ENCODE data around the gene CCSER1. TPM values are rescaled to one million over a fixed set of nuclear protein-coding genes. Genes with fewer than 3 reads are reported as not detected.
"Not testable (repeated sequence)": the region's sequence is repeated elsewhere in the genome, so short reads cannot be mapped to it uniquely, and the experiment has no call there.

CCSER1 gene
- polyA plus RNA-seq, 1 donor from 2014 or later = 20.8 TPM

- H3F3A ChIP-seq (ENCODE audit: insufficient read depth, low read length, poor library complexity, severe bottlenecking) = no peaks in the 10 kb centered on the region
- H3K27ac ChIP-seq (ENCODE audit: low read length) = no peak overlapping the region
- H3K27me3 ChIP-seq (ENCODE audit: insufficient read depth, low read depth, low read length) = no peaks in the 10 kb centered on the region
- no peak overlapping the region for H3K4me2 ChIP-seq (ENCODE audit: low read length)
- H2AFZ ChIP-seq (ENCODE audit: low read depth, low read length) = no peak overlapping the region
- H3K79me2 ChIP-seq (replicated peaks; ENCODE audit: insufficient read depth, low read length) = no peaks in the 10 kb centered on the region
- H3K9me2 ChIP-seq (ENCODE audit: insufficient read depth, low read length) = no peaks in the 10 kb centered on the region
- no peak overlapping the region for H3K9ac ChIP-seq (ENCODE audit: low read length)
- no peaks in the 10 kb centered on the region for H3K36me3 ChIP-seq (ENCODE audit: insufficient read depth, low read length)
- H3K9me3 ChIP-seq (ENCODE audit: low read length) = no peaks in the 10 kb centered on the region
- no peaks in the 10 kb centered on the region for H4K20me1 ChIP-seq (ENCODE audit: insufficient read depth)
- no peak for TF ChIP-seq MXI1 (conservative IDR thresholded peaks at IDR 0.05; ENCODE audit: poor library complexity, severe bottlenecking)
- TF ChIP-seq, protein P1, sequence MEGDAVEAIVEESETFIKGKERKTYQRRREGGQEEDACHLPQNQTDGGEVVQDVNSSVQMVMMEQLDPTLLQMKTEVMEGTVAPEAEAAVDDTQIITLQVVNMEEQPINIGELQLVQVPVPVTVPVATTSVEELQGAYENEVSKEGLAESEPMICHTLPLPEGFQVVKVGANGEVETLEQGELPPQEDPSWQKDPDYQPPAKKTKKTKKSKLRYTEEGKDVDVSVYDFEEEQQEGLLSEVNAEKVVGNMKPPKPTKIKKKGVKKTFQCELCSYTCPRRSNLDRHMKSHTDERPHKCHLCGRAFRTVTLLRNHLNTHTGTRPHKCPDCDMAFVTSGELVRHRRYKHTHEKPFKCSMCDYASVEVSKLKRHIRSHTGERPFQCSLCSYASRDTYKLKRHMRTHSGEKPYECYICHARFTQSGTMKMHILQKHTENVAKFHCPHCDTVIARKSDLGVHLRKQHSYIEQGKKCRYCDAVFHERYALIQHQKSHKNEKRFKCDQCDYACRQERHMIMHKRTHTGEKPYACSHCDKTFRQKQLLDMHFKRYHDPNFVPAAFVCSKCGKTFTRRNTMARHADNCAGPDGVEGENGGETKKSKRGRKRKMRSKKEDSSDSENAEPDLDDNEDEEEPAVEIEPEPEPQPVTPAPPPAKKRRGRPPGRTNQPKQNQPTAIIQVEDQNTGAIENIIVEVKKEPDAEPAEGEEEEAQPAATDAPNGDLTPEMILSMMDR (IDR thresholded peaks at IDR 0.05; ENCODE audit: poor library complexity, severe bottlenecking) = no peak
- TF ChIP-seq, protein P2, sequence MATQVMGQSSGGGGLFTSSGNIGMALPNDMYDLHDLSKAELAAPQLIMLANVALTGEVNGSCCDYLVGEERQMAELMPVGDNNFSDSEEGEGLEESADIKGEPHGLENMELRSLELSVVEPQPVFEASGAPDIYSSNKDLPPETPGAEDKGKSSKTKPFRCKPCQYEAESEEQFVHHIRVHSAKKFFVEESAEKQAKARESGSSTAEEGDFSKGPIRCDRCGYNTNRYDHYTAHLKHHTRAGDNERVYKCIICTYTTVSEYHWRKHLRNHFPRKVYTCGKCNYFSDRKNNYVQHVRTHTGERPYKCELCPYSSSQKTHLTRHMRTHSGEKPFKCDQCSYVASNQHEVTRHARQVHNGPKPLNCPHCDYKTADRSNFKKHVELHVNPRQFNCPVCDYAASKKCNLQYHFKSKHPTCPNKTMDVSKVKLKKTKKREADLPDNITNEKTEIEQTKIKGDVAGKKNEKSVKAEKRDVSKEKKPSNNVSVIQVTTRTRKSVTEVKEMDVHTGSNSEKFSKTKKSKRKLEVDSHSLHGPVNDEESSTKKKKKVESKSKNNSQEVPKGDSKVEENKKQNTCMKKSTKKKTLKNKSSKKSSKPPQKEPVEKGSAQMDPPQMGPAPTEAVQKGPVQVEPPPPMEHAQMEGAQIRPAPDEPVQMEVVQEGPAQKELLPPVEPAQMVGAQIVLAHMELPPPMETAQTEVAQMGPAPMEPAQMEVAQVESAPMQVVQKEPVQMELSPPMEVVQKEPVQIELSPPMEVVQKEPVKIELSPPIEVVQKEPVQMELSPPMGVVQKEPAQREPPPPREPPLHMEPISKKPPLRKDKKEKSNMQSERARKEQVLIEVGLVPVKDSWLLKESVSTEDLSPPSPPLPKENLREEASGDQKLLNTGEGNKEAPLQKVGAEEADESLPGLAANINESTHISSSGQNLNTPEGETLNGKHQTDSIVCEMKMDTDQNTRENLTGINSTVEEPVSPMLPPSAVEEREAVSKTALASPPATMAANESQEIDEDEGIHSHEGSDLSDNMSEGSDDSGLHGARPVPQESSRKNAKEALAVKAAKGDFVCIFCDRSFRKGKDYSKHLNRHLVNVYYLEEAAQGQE (IDR thresholded peaks at IDR 0.05; ENCODE audit: borderline replicate concordance) = no peak
- TF ChIP-seq TAF1 (IDR thresholded peaks at IDR 0.05; ENCODE audit: low read depth) = no peak
- TF ChIP-seq EP300 (conservative IDR thresholded peaks at IDR 0.05; ENCODE audit: poor library complexity, severe bottlenecking) = no peak
- TF ChIP-seq EZH2 (IDR thresholded peaks at IDR 0.05; ENCODE audit: borderline replicate concordance, insufficient read depth, low read length, poor library complexity, severe bottlenecking) = no peak
- TF ChIP-seq POLR2AphosphoS5 (IDR thresholded peaks at IDR 0.05) = no peak
- H3K4me3 ChIP-seq (ENCODE audit: low read length) = no peak overlapping the region
These were observed 1218.4 kb downstream of the CCSER1 start for GRCh38 chr4:91345632-91346031.

GRCh38 chr4:91356496-91356895 lies 1229.3 kb downstream of the CCSER1 start:
- H3K4me2 ChIP-seq (ENCODE audit: low read length); H4K20me1 ChIP-seq (ENCODE audit: insufficient read depth); H3K27ac ChIP-seq (ENCODE audit: low read length); H2AFZ ChIP-seq (ENCODE audit: low read depth, low read length); H3K9me3 ChIP-seq (ENCODE audit: low read length); H3K9me2 ChIP-seq (ENCODE audit: insufficient read depth, low read length); H3K9ac ChIP-seq (ENCODE audit: low read length); H3K27me3 ChIP-seq (ENCODE audit: insufficient read depth, low read depth, low read length); H3F3A ChIP-seq (ENCODE audit: insufficient read depth, low read length, poor library complexity, severe bottlenecking); H3K36me3 ChIP-seq (ENCODE audit: insufficient read depth, low read length); H3K79me2 ChIP-seq (replicated peaks; ENCODE audit: insufficient read depth, low read length); H3K4me3 ChIP-seq (ENCODE audit: low read length): not testable (repeated sequence)

DNA sequence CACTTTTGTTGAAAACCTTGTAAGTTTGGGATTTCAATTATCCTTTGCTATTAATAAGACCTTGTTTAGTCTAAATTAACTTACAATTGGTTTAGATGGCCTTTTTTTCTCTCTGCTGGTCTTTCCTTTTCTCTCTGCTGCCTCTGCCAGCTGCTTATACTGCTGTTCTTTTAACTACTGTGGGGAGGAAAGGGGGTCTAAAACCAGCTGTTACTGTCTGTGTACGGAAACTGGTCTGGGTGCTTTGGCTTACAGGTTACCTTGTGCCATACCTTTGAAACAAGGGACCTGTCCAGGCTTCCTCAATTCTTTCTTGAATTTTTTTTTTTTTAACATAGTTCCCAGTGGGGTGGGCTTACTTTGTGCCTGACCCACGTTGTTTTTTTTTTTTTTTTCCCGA lies 1230.8 kb downstream of the CCSER1 start:
- not testable (repeated sequence) for H3K4me3 ChIP-seq (ENCODE audit: low read length); H3K36me3 ChIP-seq (ENCODE audit: insufficient read depth, low read length); H4K20me1 ChIP-seq (ENCODE audit: insufficient read depth); H3K9me2 ChIP-seq (ENCODE audit: insufficient read depth, low read length); H3K27ac ChIP-seq (ENCODE audit: low read length); H3K9ac ChIP-seq (ENCODE audit: low read length); H3K27me3 ChIP-seq (ENCODE audit: insufficient read depth, low read depth, low read length); H3K4me2 ChIP-seq (ENCODE audit: low read length); H3K9me3 ChIP-seq (ENCODE audit: low read length); H3F3A ChIP-seq (ENCODE audit: insufficient read depth, low read length, poor library complexity, severe bottlenecking); H2AFZ ChIP-seq (ENCODE audit: low read depth, low read length); H3K79me2 ChIP-seq (replicated peaks; ENCODE audit: insufficient read depth, low read length)

- not testable (repeated sequence) for H3K4me2 ChIP-seq (ENCODE audit: low read length); H4K20me1 ChIP-seq (ENCODE audit: insufficient read depth); H3K36me3 ChIP-seq (ENCODE audit: insufficient read depth, low read length); H3K9ac ChIP-seq (ENCODE audit: low read length); H3K79me2 ChIP-seq (replicated peaks; ENCODE audit: insufficient read depth, low read length); H3K27ac ChIP-seq (ENCODE audit: low read length); H3F3A ChIP-seq (ENCODE audit: insufficient read depth, low read length, poor library complexity, severe bottlenecking); H3K4me3 ChIP-seq (ENCODE audit: low read length); H3K9me3 ChIP-seq (ENCODE audit: low read length); H3K9me2 ChIP-seq (ENCODE audit: insufficient read depth, low read length); H2AFZ ChIP-seq (ENCODE audit: low read depth, low read length); H3K27me3 ChIP-seq (ENCODE audit: insufficient read depth, low read depth, low read length)
These were observed 1231.4 kb downstream of the CCSER1 start for GRCh38 chr4:91358621-91359020.

Data from neural cell (in vitro differentiated cells).